ENCODE results near the gene DNHD1. TPM values are rescaled to one million over a fixed set of nuclear protein-coding genes. Genes with fewer than 3 reads are reported as not detected.

The DNHD1 gene
- total and polyA plus RNA-seq, 2 experiments from 2014 or later = 3.6 to 9.6 TPM

DNA sequence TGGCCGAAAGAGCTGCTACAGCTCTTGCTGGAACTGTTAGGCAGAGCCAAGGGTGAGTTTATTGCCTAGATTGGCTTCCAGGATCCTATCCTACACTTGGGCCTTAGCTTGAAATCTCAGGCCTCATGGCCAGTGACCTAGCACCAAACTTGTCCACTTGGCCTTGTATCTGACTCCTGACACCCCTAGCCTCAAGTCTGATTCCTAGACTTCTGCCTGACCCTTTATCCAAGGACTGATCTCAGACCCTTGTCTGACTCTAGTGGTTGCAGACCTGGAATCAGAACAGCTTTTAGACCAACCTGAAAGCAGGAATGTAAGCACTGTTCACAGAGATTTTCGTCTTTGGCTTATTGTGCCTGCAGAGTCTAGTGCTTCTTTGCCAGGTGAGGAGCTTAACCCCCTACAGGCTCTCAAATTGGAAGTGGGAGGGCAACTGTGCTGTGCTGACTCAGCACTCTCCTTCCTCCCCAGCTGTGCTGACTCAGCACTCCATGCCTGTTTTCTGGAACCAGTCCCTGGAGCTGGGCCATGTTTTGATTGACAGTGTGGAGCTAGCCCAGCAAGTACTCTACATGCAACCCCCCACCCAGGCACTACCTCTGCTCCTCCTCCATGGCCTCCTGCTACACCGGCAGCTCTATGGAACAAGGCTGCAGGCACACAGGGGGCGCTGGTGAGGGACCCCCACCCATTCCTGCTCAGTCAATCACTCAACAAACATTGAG, 71.3 kb downstream of the DNHD1 start:
- no peak overlapping the region for H3K4me3 Mint-ChIP-seq
- H3K27me3 Mint-ChIP-seq (ENCODE audit: insufficient read depth, low read depth, poor library complexity) = peaks cover 14% of the 10 kb centered on the region
- H3K27me3 ChIP-seq (ENCODE audit: insufficient read depth) = peaks cover 10% of the 10 kb centered on the region; the same call in 1 of the 2 replicates
- H3K9me3 Mint-ChIP-seq = no peaks in the 10 kb centered on the region
- H3K27ac Mint-ChIP-seq = peak overlapping the region; percentile 92
- H3K4me1 Mint-ChIP-seq = peaks cover 22% of the 10 kb centered on the region
- H4K20me1 ChIP-seq (replicated peaks; ENCODE audit: insufficient read depth) = no peaks in the 10 kb centered on the region
- H3K36me3 ChIP-seq (ENCODE audit: insufficient read depth) = no peaks in the 10 kb centered on the region
- peak; percentile 71 for ATAC-seq
- H3K4me2 ChIP-seq = no peak overlapping the region
- DNase-seq (ENCODE audit: low spot score) = peak; percentile 67
- no peaks in the 10 kb centered on the region for H3K79me2 ChIP-seq (replicated peaks; ENCODE audit: insufficient read depth)
- H2AFZ ChIP-seq = no peak overlapping the region
- no peak overlapping the region for H3K4me3 ChIP-seq
- no peaks in the 10 kb centered on the region for H3F3A ChIP-seq (replicated peaks; ENCODE audit: low read depth)
- H3K9me2 ChIP-seq (ENCODE audit: insufficient read depth) = no peaks in the 10 kb centered on the region
- no peak for TF ChIP-seq NANOG (IDR thresholded peaks at IDR 0.05; ENCODE audit: borderline replicate concordance)
- TF ChIP-seq, protein P1, sequence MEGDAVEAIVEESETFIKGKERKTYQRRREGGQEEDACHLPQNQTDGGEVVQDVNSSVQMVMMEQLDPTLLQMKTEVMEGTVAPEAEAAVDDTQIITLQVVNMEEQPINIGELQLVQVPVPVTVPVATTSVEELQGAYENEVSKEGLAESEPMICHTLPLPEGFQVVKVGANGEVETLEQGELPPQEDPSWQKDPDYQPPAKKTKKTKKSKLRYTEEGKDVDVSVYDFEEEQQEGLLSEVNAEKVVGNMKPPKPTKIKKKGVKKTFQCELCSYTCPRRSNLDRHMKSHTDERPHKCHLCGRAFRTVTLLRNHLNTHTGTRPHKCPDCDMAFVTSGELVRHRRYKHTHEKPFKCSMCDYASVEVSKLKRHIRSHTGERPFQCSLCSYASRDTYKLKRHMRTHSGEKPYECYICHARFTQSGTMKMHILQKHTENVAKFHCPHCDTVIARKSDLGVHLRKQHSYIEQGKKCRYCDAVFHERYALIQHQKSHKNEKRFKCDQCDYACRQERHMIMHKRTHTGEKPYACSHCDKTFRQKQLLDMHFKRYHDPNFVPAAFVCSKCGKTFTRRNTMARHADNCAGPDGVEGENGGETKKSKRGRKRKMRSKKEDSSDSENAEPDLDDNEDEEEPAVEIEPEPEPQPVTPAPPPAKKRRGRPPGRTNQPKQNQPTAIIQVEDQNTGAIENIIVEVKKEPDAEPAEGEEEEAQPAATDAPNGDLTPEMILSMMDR (conservative IDR thresholded peaks at IDR 0.05; ENCODE audit: low read depth in 2 of 2) = peak; percentile 53 to 59
- H3K4me1 ChIP-seq (ENCODE audit: insufficient read depth) = peaks cover 6% of the 10 kb centered on the region; the same call in 1 of the 2 replicates
- H3K27ac ChIP-seq (ENCODE audit: low read depth) = no peak overlapping the region
- H3K36me3 Mint-ChIP-seq (ENCODE audit: low read depth) = peaks cover 3% of the 10 kb centered on the region; the same call in 1 of the 3 replicates

DNA sequence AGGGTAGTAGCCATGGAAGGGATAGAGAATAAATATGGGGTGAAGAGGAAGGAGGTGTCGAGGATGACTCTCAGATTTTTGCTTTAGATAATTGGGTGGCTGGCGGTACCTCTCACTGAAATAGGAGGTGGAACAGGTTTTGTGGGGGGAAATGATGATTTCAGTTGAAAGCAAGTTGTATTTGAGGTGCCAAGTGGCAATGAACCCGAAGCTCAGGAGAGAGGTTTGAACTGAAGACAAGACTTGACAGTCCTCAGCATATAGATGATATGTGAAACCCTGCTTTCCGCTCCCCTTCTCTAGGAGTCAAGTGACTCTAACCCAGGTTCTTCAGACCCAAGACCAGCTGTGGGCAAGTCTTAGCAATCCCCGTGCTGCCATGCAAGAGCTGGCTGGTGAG, 72.6 kb downstream of the DNHD1 start:
- Histone ChIP-seq H2AFZ (no peak overlapping the region), H3K36me3 (ENCODE audit: insufficient read depth) (no peaks in the 10 kb centered on the region), H4K20me1 (replicated peaks; ENCODE audit: insufficient read depth) (no peaks in the 10 kb centered on the region), H3K9me2 (ENCODE audit: insufficient read depth) (no peaks in the 10 kb centered on the region), H3F3A (replicated peaks; ENCODE audit: low read depth) (no peaks in the 10 kb centered on the region), H3K27ac (ENCODE audit: low read depth) (no peak overlapping the region), H3K4me1 (ENCODE audit: insufficient read depth) (peaks cover 2% of the 10 kb centered on the region; the same call in 1 of the 2 replicates), H3K4me3 (no peak overlapping the region), H3K79me2 (replicated peaks; ENCODE audit: insufficient read depth) (no peaks in the 10 kb centered on the region), H3K27me3 (ENCODE audit: insufficient read depth) (peaks cover 10% of the 10 kb centered on the region; the same call in 1 of the 2 replicates), H3K4me2 (no peak overlapping the region)
- no peak overlapping the region for H3K4me3 Mint-ChIP-seq
- peaks cover 14% of the 10 kb centered on the region for H3K27me3 Mint-ChIP-seq (ENCODE audit: insufficient read depth, low read depth, poor library complexity)
- ATAC-seq = no peak
- peaks cover 3% of the 10 kb centered on the region; the same call in 1 of the 3 replicates for H3K36me3 Mint-ChIP-seq (ENCODE audit: low read depth)
- no peak overlapping the region for H3K27ac Mint-ChIP-seq
- H3K9me3 Mint-ChIP-seq = no peaks in the 10 kb centered on the region
- peaks cover 18% of the 10 kb centered on the region for H3K4me1 Mint-ChIP-seq
- DNase-seq (ENCODE audit: low spot score) = no peak
- TF ChIP-seq, protein P2, sequence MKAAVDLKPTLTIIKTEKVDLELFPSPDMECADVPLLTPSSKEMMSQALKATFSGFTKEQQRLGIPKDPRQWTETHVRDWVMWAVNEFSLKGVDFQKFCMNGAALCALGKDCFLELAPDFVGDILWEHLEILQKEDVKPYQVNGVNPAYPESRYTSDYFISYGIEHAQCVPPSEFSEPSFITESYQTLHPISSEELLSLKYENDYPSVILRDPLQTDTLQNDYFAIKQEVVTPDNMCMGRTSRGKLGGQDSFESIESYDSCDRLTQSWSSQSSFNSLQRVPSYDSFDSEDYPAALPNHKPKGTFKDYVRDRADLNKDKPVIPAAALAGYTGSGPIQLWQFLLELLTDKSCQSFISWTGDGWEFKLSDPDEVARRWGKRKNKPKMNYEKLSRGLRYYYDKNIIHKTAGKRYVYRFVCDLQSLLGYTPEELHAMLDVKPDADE (IDR thresholded peaks at IDR 0.05) = no peak
- TF ChIP-seq JUNB (IDR thresholded peaks at IDR 0.05; ENCODE audit: unreplicated experiment) (no peak), CREB1 (CRISPR knock-in tag; IDR thresholded peaks at IDR 0.05; ENCODE audit: low read depth) (no peak), EZH2 (IDR thresholded peaks at IDR 0.05; ENCODE audit: low read depth, unreplicated experiment) (no peak), EZH2phosphoT487 (IDR thresholded peaks at IDR 0.05; ENCODE audit: unreplicated experiment) (no peak), ZNF114 (CRISPR knock-in tag; IDR thresholded peaks at IDR 0.05) (no peak)
- TF ChIP-seq, protein P3, sequence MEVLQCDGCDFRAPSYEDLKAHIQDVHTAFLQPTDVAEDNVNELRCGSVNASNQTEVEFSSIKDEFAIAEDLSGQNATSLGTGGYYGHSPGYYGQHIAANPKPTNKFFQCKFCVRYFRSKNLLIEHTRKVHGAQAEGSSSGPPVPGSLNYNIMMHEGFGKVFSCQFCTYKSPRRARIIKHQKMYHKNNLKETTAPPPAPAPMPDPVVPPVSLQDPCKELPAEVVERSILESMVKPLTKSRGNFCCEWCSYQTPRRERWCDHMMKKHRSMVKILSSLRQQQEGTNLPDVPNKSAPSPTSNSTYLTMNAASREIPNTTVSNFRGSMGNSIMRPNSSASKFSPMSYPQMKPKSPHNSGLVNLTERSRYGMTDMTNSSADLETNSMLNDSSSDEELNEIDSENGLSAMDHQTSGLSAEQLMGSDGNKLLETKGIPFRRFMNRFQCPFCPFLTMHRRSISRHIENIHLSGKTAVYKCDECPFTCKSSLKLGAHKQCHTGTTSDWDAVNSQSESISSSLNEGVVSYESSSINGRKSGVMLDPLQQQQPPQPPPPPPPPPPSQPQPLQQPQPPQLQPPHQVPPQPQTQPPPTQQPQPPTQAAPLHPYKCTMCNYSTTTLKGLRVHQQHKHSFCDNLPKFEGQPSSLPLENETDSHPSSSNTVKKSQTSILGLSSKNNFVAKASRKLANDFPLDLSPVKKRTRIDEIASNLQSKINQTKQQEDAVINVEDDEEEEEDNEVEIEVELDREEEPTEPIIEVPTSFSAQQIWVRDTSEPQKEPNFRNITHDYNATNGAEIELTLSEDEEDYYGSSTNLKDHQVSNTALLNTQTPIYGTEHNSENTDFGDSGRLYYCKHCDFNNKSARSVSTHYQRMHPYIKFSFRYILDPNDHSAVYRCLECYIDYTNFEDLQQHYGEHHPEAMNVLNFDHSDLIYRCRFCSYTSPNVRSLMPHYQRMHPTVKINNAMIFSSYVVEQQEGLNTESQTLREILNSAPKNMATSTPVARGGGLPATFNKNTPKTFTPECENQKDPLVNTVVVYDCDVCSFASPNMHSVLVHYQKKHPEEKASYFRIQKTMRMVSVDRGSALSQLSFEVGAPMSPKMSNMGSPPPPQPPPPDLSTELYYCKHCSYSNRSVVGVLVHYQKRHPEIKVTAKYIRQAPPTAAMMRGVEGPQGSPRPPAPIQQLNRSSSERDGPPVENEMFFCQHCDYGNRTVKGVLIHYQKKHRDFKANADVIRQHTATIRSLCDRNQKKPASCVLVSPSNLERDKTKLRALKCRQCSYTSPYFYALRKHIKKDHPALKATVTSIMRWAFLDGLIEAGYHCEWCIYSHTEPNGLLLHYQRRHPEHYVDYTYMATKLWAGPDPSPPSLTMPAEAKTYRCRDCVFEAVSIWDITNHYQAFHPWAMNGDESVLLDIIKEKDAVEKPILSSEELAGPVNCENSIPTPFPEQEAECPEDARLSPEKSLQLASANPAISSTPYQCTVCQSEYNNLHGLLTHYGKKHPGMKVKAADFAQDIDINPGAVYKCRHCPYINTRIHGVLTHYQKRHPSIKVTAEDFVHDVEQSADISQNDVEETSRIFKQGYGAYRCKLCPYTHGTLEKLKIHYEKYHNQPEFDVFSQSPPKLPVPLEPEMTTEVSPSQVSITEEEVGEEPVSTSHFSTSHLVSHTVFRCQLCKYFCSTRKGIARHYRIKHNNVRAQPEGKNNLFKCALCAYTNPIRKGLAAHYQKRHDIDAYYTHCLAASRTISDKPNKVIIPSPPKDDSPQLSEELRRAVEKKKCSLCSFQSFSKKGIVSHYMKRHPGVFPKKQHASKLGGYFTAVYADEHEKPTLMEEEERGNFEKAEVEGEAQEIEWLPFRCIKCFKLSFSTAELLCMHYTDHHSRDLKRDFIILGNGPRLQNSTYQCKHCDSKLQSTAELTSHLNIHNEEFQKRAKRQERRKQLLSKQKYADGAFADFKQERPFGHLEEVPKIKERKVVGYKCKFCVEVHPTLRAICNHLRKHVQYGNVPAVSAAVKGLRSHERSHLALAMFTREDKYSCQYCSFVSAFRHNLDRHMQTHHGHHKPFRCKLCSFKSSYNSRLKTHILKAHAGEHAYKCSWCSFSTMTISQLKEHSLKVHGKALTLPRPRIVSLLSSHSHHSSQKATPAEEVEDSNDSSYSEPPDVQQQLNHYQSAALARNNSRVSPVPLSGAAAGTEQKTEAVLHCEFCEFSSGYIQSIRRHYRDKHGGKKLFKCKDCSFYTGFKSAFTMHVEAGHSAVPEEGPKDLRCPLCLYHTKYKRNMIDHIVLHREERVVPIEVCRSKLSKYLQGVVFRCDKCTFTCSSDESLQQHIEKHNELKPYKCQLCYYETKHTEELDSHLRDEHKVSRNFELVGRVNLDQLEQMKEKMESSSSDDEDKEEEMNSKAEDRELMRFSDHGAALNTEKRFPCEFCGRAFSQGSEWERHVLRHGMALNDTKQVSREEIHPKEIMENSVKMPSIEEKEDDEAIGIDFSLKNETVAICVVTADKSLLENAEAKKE (CRISPR knock-in tag; IDR thresholded peaks at IDR 0.05) = no peak
